MV-4-11 (cell line): ENCODE measurements around the gene ATP8B4.

Experiments used
- DNase-seq: peaks from one replicate; lab custom pipeline; 2025; lab: John Stamatoyannopoulos, UW

ATP8B4 gene

GRCh38 chr15:49890689-49891088 is 228.3 kb downstream of the ATP8B4 start:
- no peak for DNase-seq

GRCh38 chr15:49889536-49889935 is 229.5 kb downstream of the ATP8B4 start:
- DNase-seq, result no peak

GRCh38 chr15:49888734-49889133 is 230.3 kb downstream of the ATP8B4 start:
- no peak for DNase-seq

GRCh38 chr15:49888323-49888693 is 230.7 kb downstream of the ATP8B4 start:
- DNase-seq, result no peak

- no peak for DNase-seq
Observed at GRCh38 chr15:49887659-49888322, 231.2 kb downstream of the ATP8B4 start.

GRCh38 chr15:49883121-49883520 is 235.9 kb downstream of the ATP8B4 start:
- DNase-seq, result no peak

GRCh38 chr15:49881866-49882265 is 237.2 kb downstream of the ATP8B4 start:
- DNase-seq, result no peak

- no peak for DNase-seq
Observed at GRCh38 chr15:49881433-49881832, 237.6 kb downstream of the ATP8B4 start.

GRCh38 chr15:49877873-49878521 is 241.0 kb downstream of the ATP8B4 start:
- no peak for DNase-seq

- no peak for DNase-seq
Observed at GRCh38 chr15:49877117-49877872, 241.7 kb downstream of the ATP8B4 start.

- DNase-seq, result no peak
Observed at GRCh38 chr15:49876401-49877038, 242.5 kb downstream of the ATP8B4 start.

- no peak for DNase-seq
Observed at GRCh38 chr15:49875392-49875791, 243.6 kb downstream of the ATP8B4 start.

GRCh38 chr15:49870472-49870871 is 248.6 kb downstream of the ATP8B4 start:
- DNase-seq, result no peak

- no peak for DNase-seq
Observed at GRCh38 chr15:49868348-49868747, 250.7 kb downstream of the ATP8B4 start.

GRCh38 chr15:49865925-49866757 is 252.9 kb downstream of the ATP8B4 start:
- no peak for DNase-seq

- no peak for DNase-seq
Observed at GRCh38 chr15:49864251-49864650, 254.8 kb downstream of the ATP8B4 start.

GRCh38 chr15:49863431-49864224 is 255.4 kb downstream of the ATP8B4 start:
- DNase-seq, result no peak

GRCh38 chr15:49860101-49860500 is 258.9 kb downstream of the ATP8B4 start:
- no peak for DNase-seq

GRCh38 chr15:49857496-49858475 is 261.2 kb downstream of the ATP8B4 start:
- no peak for DNase-seq
